Adrenal gland (tissue), 5 donors: ENCODE measurements around the gene SH3BP4.

Experiments used
- CTCF ChIP-seq, 6 experiments: fragments of 450-650 bp in 4 of 6; fragments of 200-600 bp in 2 of 6; sonication (generic) in 1 of 6; IDR thresholded peaks; 1 replicate in 5 of 6; 2 replicates in 1 of 6; pipeline versions ENCODE4 v1.5.1 to v1.8.0; 2016 to 2021; ENCODE audit warnings: antibody characterized with exemption in 6 of 6, mild to moderate bottlenecking in 2 of 6, moderate library complexity in 1 of 6
- POLR2A ChIP-seq, 2 donors: fragments of 450-650 bp; IDR thresholded peaks; one replicate each; pipeline ENCODE4 v1.6.1; 2017; ENCODE audit warnings: antibody characterized with exemption in 2 of 2, mild to moderate bottlenecking in 2 of 2, moderate library complexity in 1 of 2
- donor health status: DM: no; HTN: no; CAD: no.

GRCh38 chr2:235046589-235046988 lies 94.8 kb downstream of the SH3BP4 start:
- no peak for TF ChIP-seq CTCF (IDR thresholded peaks at IDR 0.05)
- no peak for TF ChIP-seq POLR2A (IDR thresholded peaks at IDR 0.05)
